22Rv1 (cell line): ENCODE data around the gene RPAIN.

Experiments used
- ZFX ChIP-seq: fragments of 450-650 bp; IDR thresholded peaks from 2 replicates; pipeline ENCODE4 v1.6.1; 2017; ENCODE audit warnings: antibody characterized with exemption, borderline replicate concordance
- TF ChIP-seq, protein P1 (sequence below): fragments of 450-650 bp; IDR thresholded peaks from 2 replicates; pipeline ENCODE4 v1.5.1; 2017; ENCODE audit warnings: mild to moderate bottlenecking

DNA sequence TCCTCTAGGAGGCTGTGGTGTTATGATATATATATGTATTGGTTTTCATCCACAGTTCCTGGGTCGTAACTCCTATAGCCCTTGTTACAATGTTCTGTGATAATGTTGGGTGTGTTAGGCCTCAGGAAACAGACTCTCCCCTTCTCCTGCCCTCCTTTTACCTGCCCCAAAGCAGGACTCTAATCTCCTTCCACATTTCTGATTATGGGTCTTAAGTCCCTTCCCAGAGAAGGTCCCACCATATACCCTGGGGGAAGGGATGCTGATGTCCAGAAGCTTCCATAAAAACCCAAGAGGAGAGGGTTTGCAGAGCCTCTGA, 19.4 kb downstream of the RPAIN start:
- TF ChIP-seq, protein P1, sequence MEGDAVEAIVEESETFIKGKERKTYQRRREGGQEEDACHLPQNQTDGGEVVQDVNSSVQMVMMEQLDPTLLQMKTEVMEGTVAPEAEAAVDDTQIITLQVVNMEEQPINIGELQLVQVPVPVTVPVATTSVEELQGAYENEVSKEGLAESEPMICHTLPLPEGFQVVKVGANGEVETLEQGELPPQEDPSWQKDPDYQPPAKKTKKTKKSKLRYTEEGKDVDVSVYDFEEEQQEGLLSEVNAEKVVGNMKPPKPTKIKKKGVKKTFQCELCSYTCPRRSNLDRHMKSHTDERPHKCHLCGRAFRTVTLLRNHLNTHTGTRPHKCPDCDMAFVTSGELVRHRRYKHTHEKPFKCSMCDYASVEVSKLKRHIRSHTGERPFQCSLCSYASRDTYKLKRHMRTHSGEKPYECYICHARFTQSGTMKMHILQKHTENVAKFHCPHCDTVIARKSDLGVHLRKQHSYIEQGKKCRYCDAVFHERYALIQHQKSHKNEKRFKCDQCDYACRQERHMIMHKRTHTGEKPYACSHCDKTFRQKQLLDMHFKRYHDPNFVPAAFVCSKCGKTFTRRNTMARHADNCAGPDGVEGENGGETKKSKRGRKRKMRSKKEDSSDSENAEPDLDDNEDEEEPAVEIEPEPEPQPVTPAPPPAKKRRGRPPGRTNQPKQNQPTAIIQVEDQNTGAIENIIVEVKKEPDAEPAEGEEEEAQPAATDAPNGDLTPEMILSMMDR = no peak
- no peak for TF ChIP-seq ZFX
